ENCODE data around the gene EPO.

EPO gene

DNA sequence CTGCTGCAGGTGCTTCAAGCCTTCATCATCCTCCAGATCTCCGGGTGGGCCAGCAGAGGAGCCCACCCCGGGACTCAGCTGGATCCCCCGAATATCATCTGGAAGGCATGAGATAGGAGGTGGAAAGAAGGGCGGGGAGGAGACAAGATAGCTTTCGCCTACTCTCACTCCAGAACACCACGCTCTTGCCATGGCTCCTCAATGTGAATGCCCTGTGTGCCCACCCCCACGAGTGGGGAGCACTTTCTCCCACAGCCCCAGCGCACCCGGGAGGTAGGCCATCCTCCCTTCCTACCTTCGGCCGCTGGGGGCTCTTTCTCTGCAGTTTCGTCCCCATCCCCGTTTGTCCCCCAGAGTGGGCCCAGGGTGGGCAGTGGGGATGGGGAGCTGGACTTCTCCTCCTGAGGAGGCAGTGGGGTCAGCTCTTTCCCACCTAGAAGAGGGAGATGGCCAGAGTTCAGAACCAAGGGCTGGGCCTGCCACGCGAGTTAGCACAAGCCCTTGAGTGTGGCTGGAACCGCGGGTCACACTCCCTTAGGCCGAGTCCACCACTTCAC lies 35.1 kb upstream of the EPO start:
- Histone ChIP-seq H3K36me3 (ENCODE audit: insufficient read depth, low read length) (peaks cover 78% of the 10 kb centered on the region; the same call in 1 of the 2 replicates), H3K9me3 (ENCODE audit: insufficient read depth, low read depth, low read length) (no peaks in the 10 kb centered on the region), H3F3A (ENCODE audit: low read depth) (no peaks in the 10 kb centered on the region; the same call in 1 of the 2 replicates), H3K79me2 (ENCODE audit: insufficient read depth, low read length) (peaks cover 25% of the 10 kb centered on the region), H3K27me3 (ENCODE audit: insufficient read depth, low read length, poor library complexity, severe bottlenecking) (no peaks in the 10 kb centered on the region), H3K4me1 (ENCODE audit: insufficient read depth, low read length, poor library complexity, severe bottlenecking) (peaks cover 7% of the 10 kb centered on the region), H3K4me2 (ENCODE audit: low read depth, low read length, poor library complexity, severe bottlenecking) (no peak overlapping the region), H3K9me2 (replicated peaks; ENCODE audit: low read depth, low read length) (no peaks in the 10 kb centered on the region), H4K20me1 (ENCODE audit: insufficient read depth, low read length, poor library complexity, severe bottlenecking) (peaks cover 35% of the 10 kb centered on the region), H3K4me3 (ENCODE audit: low read length, poor library complexity, severe bottlenecking) (no peak overlapping the region), H2AFZ (ENCODE audit: low read length) (no peak overlapping the region), H3K9ac (ENCODE audit: low read depth, low read length, poor library complexity, severe bottlenecking) (no peak overlapping the region)
- TF ChIP-seq EZH2phosphoT487 (IDR thresholded peaks at IDR 0.05; ENCODE audit: borderline replicate concordance) (no peak), CTCF (conservative IDR thresholded peaks at IDR 0.05; ENCODE audit: low read length) (no peak)

DNA sequence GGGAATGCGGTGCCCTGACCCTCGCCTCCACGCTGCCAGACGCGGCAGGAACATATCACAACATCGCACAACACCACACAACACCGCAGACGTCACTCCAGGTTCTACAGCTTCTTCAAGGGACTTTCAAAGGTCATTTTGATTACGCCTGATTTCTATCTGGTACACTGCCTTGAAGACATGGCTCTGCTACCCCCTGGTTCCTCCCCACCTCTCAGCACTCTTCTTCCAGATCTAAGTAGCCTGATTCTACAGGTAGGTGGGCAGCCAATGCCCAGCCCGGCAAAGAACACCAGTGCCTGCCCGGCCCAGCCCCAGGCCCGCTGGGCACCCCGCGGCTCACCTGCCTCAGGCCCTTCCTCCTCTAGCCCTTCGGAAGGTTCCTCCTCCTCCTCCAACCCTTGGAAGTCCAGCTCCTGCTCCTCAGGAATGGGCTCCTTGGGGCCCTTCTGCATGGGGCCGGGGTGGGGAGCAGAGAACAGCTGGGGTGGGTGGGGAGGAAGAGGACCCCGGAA lies 34.6 kb upstream of the EPO start:
- Histone ChIP-seq H3K9me2 (replicated peaks; ENCODE audit: low read depth, low read length) (no peaks in the 10 kb centered on the region), H3K4me1 (ENCODE audit: insufficient read depth, low read length, poor library complexity, severe bottlenecking) (peaks cover 10% of the 10 kb centered on the region), H4K20me1 (ENCODE audit: insufficient read depth, low read length, poor library complexity, severe bottlenecking) (peaks cover 39% of the 10 kb centered on the region), H3F3A (ENCODE audit: low read depth) (no peaks in the 10 kb centered on the region), H2AFZ (ENCODE audit: low read length) (no peak overlapping the region), H3K27me3 (ENCODE audit: insufficient read depth, low read length, poor library complexity, severe bottlenecking) (no peaks in the 10 kb centered on the region), H3K4me3 (ENCODE audit: low read length, poor library complexity, severe bottlenecking) (no peak overlapping the region), H3K36me3 (ENCODE audit: insufficient read depth, low read length) (peaks cover 72% of the 10 kb centered on the region; the same call in 1 of the 2 replicates), H3K4me2 (ENCODE audit: low read depth, low read length, poor library complexity, severe bottlenecking) (no peak overlapping the region), H3K9me3 (ENCODE audit: insufficient read depth, low read depth, low read length) (no peaks in the 10 kb centered on the region), H3K79me2 (ENCODE audit: insufficient read depth, low read length) (peaks cover 30% of the 10 kb centered on the region), H3K9ac (ENCODE audit: low read depth, low read length, poor library complexity, severe bottlenecking) (no peak overlapping the region)
- TF ChIP-seq EZH2phosphoT487 (IDR thresholded peaks at IDR 0.05; ENCODE audit: borderline replicate concordance) (no peak), CTCF (conservative IDR thresholded peaks at IDR 0.05; ENCODE audit: low read length) (no peak)

GRCh38 chr7:100686201-100686821 lies 34.0 kb upstream of the EPO start:
- Histone ChIP-seq H3K9me3 (ENCODE audit: insufficient read depth, low read depth, low read length) (no peaks in the 10 kb centered on the region), H3K79me2 (ENCODE audit: insufficient read depth, low read length) (peaks cover 36% of the 10 kb centered on the region), H3K9me2 (replicated peaks; ENCODE audit: low read depth, low read length) (no peaks in the 10 kb centered on the region), H3K4me1 (ENCODE audit: insufficient read depth, low read length, poor library complexity, severe bottlenecking) (peaks cover 16% of the 10 kb centered on the region), H3K27me3 (ENCODE audit: insufficient read depth, low read length, poor library complexity, severe bottlenecking) (no peaks in the 10 kb centered on the region), H3K36me3 (ENCODE audit: insufficient read depth, low read length) (peaks cover 67% of the 10 kb centered on the region; the same call in 1 of the 2 replicates), H3F3A (ENCODE audit: low read depth) (no peaks in the 10 kb centered on the region), H3K4me3 (ENCODE audit: low read length, poor library complexity, severe bottlenecking) (no peak overlapping the region), H2AFZ (ENCODE audit: low read length) (no peak overlapping the region), H3K9ac (ENCODE audit: low read depth, low read length, poor library complexity, severe bottlenecking) (no peak overlapping the region), H3K4me2 (ENCODE audit: low read depth, low read length, poor library complexity, severe bottlenecking) (no peak overlapping the region), H4K20me1 (ENCODE audit: insufficient read depth, low read length, poor library complexity, severe bottlenecking) (peaks cover 45% of the 10 kb centered on the region)
- TF ChIP-seq CTCF (conservative IDR thresholded peaks at IDR 0.05; ENCODE audit: low read length) (no peak), EZH2phosphoT487 (IDR thresholded peaks at IDR 0.05; ENCODE audit: borderline replicate concordance) (no peak)

Data from Loucy (cell line).